HEK293 (cell line): ENCODE results near the gene MTA3.

Experiments used
- CTCF ChIA-PET: fragments of 350-600 bp; formaldehyde crosslinking; extraction: SDS; loops from one replicate; lab custom pipeline; 2021; ENCODE audit warnings: antibody characterized with exemption; lab: Yijun Ruan, JAX
- POLR2A ChIA-PET: fragments of 300-600 bp; formaldehyde crosslinking; extraction: SDS; loops from one replicate; lab custom pipeline; 2020; ENCODE audit warnings: antibody characterized with exemption, inconsistent platforms; lab: Yijun Ruan, JAX
- H3K27ac ChIP-seq: fragments of 200-500 bp; sonication (Bioruptor generic); 2 replicates; pipeline ENCODE4 v1.5.1; 2014; ENCODE audit warnings: low read depth, low read length, control low read depth, inconsistent platforms; ENCODE audit errors: extremely low read depth
- H3K36me3 ChIP-seq, 2 experiments: fragments of 200-500 bp in 1 of 2; sonication (Bioruptor generic) in 1 of 2; 1 replicate in 1 of 2; 2 replicates in 1 of 2; pipeline ENCODE4 v1.5.1; 2014 to 2017; ENCODE audit warnings: inconsistent platforms in 2 of 2, low read length in 2 of 2; ENCODE audit not compliant: control insufficient read depth in 2 of 2, insufficient read depth in 1 of 2
- H3K4me1 ChIP-seq: fragments of 200-500 bp; sonication (Bioruptor generic); 2 replicates; pipeline ENCODE4 v1.5.1; 2014; ENCODE audit warnings: mild to moderate bottlenecking, low read length, inconsistent platforms; ENCODE audit not compliant: control insufficient read depth, insufficient read depth
- H3K4me3 ChIP-seq: 2 replicates; pipeline ENCODE4 v1.5.1; 2011; ENCODE audit warnings: low read depth, mild to moderate bottlenecking, control low read depth, low read length, moderate library complexity
- H3K9me3 ChIP-seq: fragments of 200-500 bp; sonication (Bioruptor generic); 2 replicates; pipeline ENCODE4 v1.5.1; 2014; ENCODE audit warnings: low read depth, low read length, inconsistent platforms; ENCODE audit not compliant: control insufficient read depth, insufficient read depth
- BCL11A ChIP-seq: fragments of 450-650 bp; formaldehyde crosslinking; IDR thresholded peaks from 2 replicates; pipeline ENCODE4 v1.5.1; 2016; ENCODE audit warnings: low read depth, missing biosample characterization, missing genetic modification characterization
- GLIS2 ChIP-seq: fragments of 450-650 bp; formaldehyde crosslinking; IDR thresholded peaks from 2 replicates; pipeline ENCODE4 v1.5.1; 2016; ENCODE audit warnings: missing biosample characterization, missing genetic modification characterization
- MZF1 ChIP-seq: fragments of 450-650 bp; formaldehyde crosslinking; IDR thresholded peaks from 2 replicates; pipeline ENCODE4 v1.5.1; 2017; ENCODE audit warnings: missing biosample characterization, missing genetic modification characterization, borderline replicate concordance
- REPIN1 ChIP-seq: fragments of 450-650 bp; formaldehyde crosslinking; IDR thresholded peaks from 2 replicates; pipeline ENCODE4 v1.5.1; 2017; ENCODE audit warnings: missing biosample characterization, missing genetic modification characterization, low read depth
- SALL2 ChIP-seq: fragments of 450-650 bp; formaldehyde crosslinking; IDR thresholded peaks from 2 replicates; pipeline ENCODE4 v1.5.0; 2017; ENCODE audit warnings: missing biosample characterization, mild to moderate bottlenecking, missing genetic modification characterization, borderline replicate concordance
- ZBTB10 ChIP-seq: fragments of 450-650 bp; formaldehyde crosslinking; IDR thresholded peaks from 2 replicates; pipeline ENCODE4 v1.5.1; 2016; ENCODE audit warnings: missing biosample characterization, missing genetic modification characterization
- ZBTB49 ChIP-seq: fragments of 450-650 bp; formaldehyde crosslinking; IDR thresholded peaks from 2 replicates; pipeline ENCODE4 v1.5.1; 2016; ENCODE audit warnings: missing biosample characterization, missing genetic modification characterization, low read depth
- ZFHX2 ChIP-seq: fragments of 450-650 bp; formaldehyde crosslinking; conservative IDR thresholded peaks from 2 replicates; pipeline ENCODE4 v1.5.1; 2016; ENCODE audit warnings: missing biosample characterization, missing genetic modification characterization
- ZNF121 ChIP-seq: fragments of 450-650 bp; formaldehyde crosslinking; IDR thresholded peaks from 2 replicates; pipeline ENCODE4 v1.5.1; 2016; ENCODE audit warnings: missing biosample characterization, missing genetic modification characterization
- ZNF184 ChIP-seq: fragments of 450-650 bp; IDR thresholded peaks from 2 replicates; pipeline ENCODE4 v1.5.1; 2018; ENCODE audit warnings: missing biosample characterization, mild to moderate bottlenecking, missing genetic modification characterization
- ZNF311 ChIP-seq: fragments of 450-650 bp; formaldehyde crosslinking; IDR thresholded peaks from 2 replicates; pipeline ENCODE4 v1.5.1; 2017; ENCODE audit warnings: missing biosample characterization, missing genetic modification characterization, borderline replicate concordance
- ZNF335 ChIP-seq: fragments of 450-650 bp; formaldehyde crosslinking; conservative IDR thresholded peaks from 2 replicates; pipeline ENCODE4 v1.5.1; 2016; ENCODE audit warnings: missing biosample characterization, missing genetic modification characterization
- ZNF37A ChIP-seq: fragments of 450-650 bp; IDR thresholded peaks from 2 replicates; pipeline ENCODE4 v1.5.1; 2018; ENCODE audit warnings: missing biosample characterization, missing genetic modification characterization
- ZNF433 ChIP-seq: fragments of 450-650 bp; formaldehyde crosslinking; IDR thresholded peaks from 2 replicates; pipeline ENCODE4 v1.5.1; 2016; ENCODE audit warnings: missing biosample characterization, missing genetic modification characterization, low read depth
- ZNF596 ChIP-seq: fragments of 450-650 bp; IDR thresholded peaks from 2 replicates; pipeline ENCODE4 v1.5.0; 2018; ENCODE audit warnings: missing biosample characterization, mild to moderate bottlenecking, missing genetic modification characterization, moderate library complexity
- ZNF610 ChIP-seq: fragments of 450-650 bp; formaldehyde crosslinking; IDR thresholded peaks from 2 replicates; pipeline ENCODE4 v1.5.1; 2016; ENCODE audit warnings: missing biosample characterization, missing genetic modification characterization, borderline replicate concordance
- ZNF629 ChIP-seq: fragments of 450-650 bp; formaldehyde crosslinking; IDR thresholded peaks from 2 replicates; pipeline ENCODE4 v1.5.1; 2017; ENCODE audit warnings: missing biosample characterization, missing genetic modification characterization
- ZNF677 ChIP-seq: fragments of 450-650 bp; IDR thresholded peaks from 2 replicates; pipeline ENCODE4 v1.5.0; 2018; ENCODE audit warnings: missing biosample characterization, mild to moderate bottlenecking, missing genetic modification characterization, moderate library complexity
- ZNF701 ChIP-seq: fragments of 450-650 bp; formaldehyde crosslinking; IDR thresholded peaks from 2 replicates; pipeline ENCODE4 v1.5.1; 2016; ENCODE audit warnings: missing biosample characterization, missing genetic modification characterization
- ZNF777 ChIP-seq: fragments of 450-650 bp; formaldehyde crosslinking; IDR thresholded peaks from 2 replicates; pipeline ENCODE4 v1.5.1; 2017; ENCODE audit warnings: missing biosample characterization, missing genetic modification characterization, borderline replicate concordance
- ZXDB ChIP-seq: fragments of 450-650 bp; formaldehyde crosslinking; IDR thresholded peaks from 2 replicates; pipeline ENCODE4 v1.5.1; 2016; ENCODE audit warnings: missing biosample characterization, missing genetic modification characterization

The MTA3 gene

GRCh38 chr2:42587526-42588117 lies 19.2 kb downstream of the MTA3 start (continued):
- TF ChIP-seq ZBTB10 (tag by site-specific recombination) (no peak), ZNF311 (no peak), ZNF121 (no peak), REPIN1 (tag by site-specific recombination) (no peak), ZNF777 (tag by site-specific recombination) (no peak), ZNF629 (tag by site-specific recombination) (no peak), ZNF701 (no peak), MZF1 (no peak), GLIS2 (tag by site-specific recombination) (no peak)

GRCh38 chr2:42588121-42588520 lies 19.7 kb downstream of the MTA3 start:
- TF ChIP-seq ZNF184 (tag by site-specific recombination): peak; percentile 97
- no peak for TF ChIP-seq ZXDB
- no peak for TF ChIP-seq ZNF37A (tag by site-specific recombination)
- Histone ChIP-seq H3K4me1 (no peaks in the 10 kb centered on the region), H3K9me3 (no peaks in the 10 kb centered on the region), H3K27ac (no peak overlapping the region), H3K36me3 (peaks cover 24 to 27% of the 10 kb centered on the region in 2 experiments), H3K4me3 (no peak overlapping the region)
- CTCF ChIA-PET: interaction anchor here (0.6 to 2.1 kb wide), 4 partner anchors 8 to 76 kb away, joined by 3 to 4 read pairs (median 4); no protein-coding TSS in a partner anchor
- POLR2A ChIA-PET: interaction anchor here (0.6 to 1.7 kb wide), 3 partner anchors 10 to 78 kb away, joined by 3 to 4 read pairs (median 4); no protein-coding TSS in a partner anchor

DNA sequence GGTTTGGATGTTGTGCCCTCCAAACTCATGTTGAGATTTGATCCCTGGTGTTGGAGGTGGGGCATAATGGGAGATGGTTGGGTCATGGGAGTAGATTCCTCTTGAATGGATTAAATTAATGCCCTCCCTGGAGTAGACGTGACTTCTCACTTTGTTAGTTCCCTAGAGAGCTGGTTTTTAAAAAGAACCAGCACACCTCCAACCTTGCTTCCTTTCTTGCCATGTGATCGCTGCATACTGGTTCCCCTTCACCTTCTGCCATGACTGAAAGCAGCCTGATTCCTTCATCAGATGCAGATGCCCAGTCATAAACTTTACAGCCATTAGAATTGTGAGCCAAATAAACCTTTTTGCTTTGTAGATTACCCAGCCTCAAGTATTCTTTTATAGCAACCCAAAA lies 21.7 kb downstream of the MTA3 start:
- POLR2A ChIA-PET: no interaction called here
- H3K27ac ChIP-seq: no peak overlapping the region

More for the DNA sequence above, 21.7 kb downstream of the MTA3 start:
- H3K4me1 ChIP-seq: no peaks in the 10 kb centered on the region
- no peak overlapping the region for H3K4me3 ChIP-seq
- H3K36me3 ChIP-seq: peaks cover 18 to 20% of the 10 kb centered on the region in 2 experiments
- TF ChIP-seq SALL2 (no peak), ZNF335 (tag by site-specific recombination) (no peak), BCL11A (tag by site-specific recombination) (no peak), ZFHX2 (tag by site-specific recombination) (no peak), ZNF311 (no peak), ZBTB49 (no peak), ZNF596 (tag by site-specific recombination) (no peak), ZNF677 (tag by site-specific recombination) (no peak), ZNF610 (tag by site-specific recombination) (no peak), ZNF433 (tag by site-specific recombination) (no peak)
- no peaks in the 10 kb centered on the region for H3K9me3 ChIP-seq
- CTCF ChIA-PET: no interaction called here
